HUDEP-2 (cell line): ENCODE measurements around the gene APBB1.
"Not testable (repeated sequence)": the region's sequence is repeated elsewhere in the genome, so short reads cannot be mapped to it uniquely, and the experiment has no call there.

Experiments used
- DNase-seq, 76 experiments: peaks; one replicate each; lab custom pipeline; 2025; ENCODE audit not compliant: unreplicated experiment in 76 of 76; lab: John Stamatoyannopoulos, UW

Gene APBB1

GRCh38 chr11:6393989-6394670, 24.8 kb downstream of the APBB1 start:
- DNase-seq, result no peak

GRCh38 chr11:6392251-6392650, 26.6 kb downstream of the APBB1 start:
- DNase-seq, result not testable (repeated sequence)

GRCh38 chr11:6391537-6392134, 27.3 kb downstream of the APBB1 start:
- no peak for DNase-seq

GRCh38 chr11:6390718-6391469, 28.0 kb downstream of the APBB1 start:
- no peak for DNase-seq

- peak in 75 of 76 experiments; percentile 16 to 95 (median 88) for DNase-seq
These were observed 28.8 kb downstream of the APBB1 start, which contains the start of gene SMPD1 for GRCh38 chr11:6389905-6390717. TSS of gene SMPD1 (plus strand) at chr11:6390474. CDS start at chr11:6390599, 125 bp downstream.

- peak in 5 of 76 experiments; percentile 6 to 36 (median 25) for DNase-seq
These were observed 30.1 kb downstream of the APBB1 start for GRCh38 chr11:6388748-6389147.

- no peak for DNase-seq
These were observed 30.9 kb downstream of the APBB1 start for GRCh38 chr11:6387811-6388599.

GRCh38 chr11:6385046-6385777, 33.7 kb downstream of the APBB1 start:
- DNase-seq, result no peak

- no peak for DNase-seq
These were observed 40.3 kb downstream of the APBB1 start for GRCh38 chr11:6378640-6378989.

- no peak for DNase-seq
These were observed 40.8 kb downstream of the APBB1 start for GRCh38 chr11:6377902-6378639.

GRCh38 chr11:6371825-6372224, 47.1 kb downstream of the APBB1 start:
- DNase-seq, result no peak

- DNase-seq, result no peak
These were observed 53.2 kb downstream of the APBB1 start for GRCh38 chr11:6365659-6366058.

- DNase-seq, result peak in 63 of 76 experiments; percentile 6 to 79 (median 40)
These were observed 55.8 kb downstream of the APBB1 start for GRCh38 chr11:6362873-6363678.

- no peak for DNase-seq
These were observed 56.6 kb downstream of the APBB1 start for GRCh38 chr11:6362185-6362872.

GRCh38 chr11:6360183-6360582, 58.7 kb downstream of the APBB1 start:
- no peak for DNase-seq

GRCh38 chr11:6357222-6357621, 61.7 kb downstream of the APBB1 start:
- peak in 16 of 76 experiments; percentile 1 to 70 (median 10) for DNase-seq

- no peak for DNase-seq
These were observed 62.3 kb downstream of the APBB1 start for GRCh38 chr11:6356503-6357055.
